Colonic mucosa (tissue), 4 donors: ENCODE measurements around the gene MAN1A2. TPM values are rescaled to one million over a fixed set of nuclear protein-coding genes. Genes with fewer than 3 reads are reported as not detected.

ENCODE experiments used
- DNase-seq: peaks from one replicate; pipeline ENCODE4 v3.0.0-alpha.2; 2020
- H3K27ac ChIP-seq: fragments of 200-600 bp; one replicate; pipeline ENCODE4 v1.8.0; 2021
- H3K27me3 ChIP-seq: fragments of 200-600 bp; one replicate; pipeline ENCODE4 v1.8.0; 2021
- H3K36me3 ChIP-seq: fragments of 200-600 bp; one replicate; pipeline ENCODE4 v1.8.0; 2021
- H3K4me1 ChIP-seq: fragments of 200-600 bp; one replicate; pipeline ENCODE4 v1.8.0; 2021; ENCODE audit warnings: mild to moderate bottlenecking
- H3K4me3 ChIP-seq: fragments of 200-600 bp; one replicate; pipeline ENCODE4 v1.8.0; 2021
- H3K9ac ChIP-seq, 2 donors: one replicate each; pipeline ENCODE4 v1.7.0; 2013; ENCODE audit warnings: control low read depth in 2 of 2, low read depth in 2 of 2, low read length in 2 of 2
- H3K9me3 ChIP-seq: fragments of 200-600 bp; one replicate; pipeline ENCODE4 v1.8.0; 2021
- intact Hi-C: fragments of 100-400 bp; cut with DNase I; formaldehyde crosslinking; loops from one replicate; pipeline ENCODE4 v1.14.1; 2022
- total RNA-seq, 2 donors: library from RNA; stranded (reverse); fragmentation: NEBNext Ultra II Directional in 1 of 2; extraction: Animal tissue kit (Norgen Biotek cat#: 25700) in 1 of 2; gene quantifications; one replicate each; pipeline ENCODE4 v1.2.1, GENCODE V29; 2021
- TF ChIP-seq, protein P1 (sequence below): fragments of 200-600 bp; IDR thresholded peaks from one replicate; pipeline ENCODE4 v1.8.0; 2022; ENCODE audit warnings: antibody characterized with exemption, mild to moderate bottlenecking
- donor health status: healthy.
- donor health status: DM: no; HTN: no; CAD: no.
- donor health status: DM: no; HTN: no; CAD: no.

The MAN1A2 gene
- total RNA-seq, 2 donors from 2014 or later = 27.9 to 35.7 TPM

GRCh38 chr1:117359561-117360289 lies 7.5 kb upstream of the MAN1A2 start:
- H3K27me3 ChIP-seq = no peaks in the 10 kb centered on the region
- intact Hi-C loops = no loop called here
- H3K9ac ChIP-seq = no peak overlapping the region
- H3K36me3 ChIP-seq = no peaks in the 10 kb centered on the region
- no peaks in the 10 kb centered on the region for H3K9me3 ChIP-seq
- H3K27ac ChIP-seq = no peak overlapping the region
- DNase-seq = no peak
- no peak overlapping the region for H3K4me3 ChIP-seq
- TF ChIP-seq, protein P1, sequence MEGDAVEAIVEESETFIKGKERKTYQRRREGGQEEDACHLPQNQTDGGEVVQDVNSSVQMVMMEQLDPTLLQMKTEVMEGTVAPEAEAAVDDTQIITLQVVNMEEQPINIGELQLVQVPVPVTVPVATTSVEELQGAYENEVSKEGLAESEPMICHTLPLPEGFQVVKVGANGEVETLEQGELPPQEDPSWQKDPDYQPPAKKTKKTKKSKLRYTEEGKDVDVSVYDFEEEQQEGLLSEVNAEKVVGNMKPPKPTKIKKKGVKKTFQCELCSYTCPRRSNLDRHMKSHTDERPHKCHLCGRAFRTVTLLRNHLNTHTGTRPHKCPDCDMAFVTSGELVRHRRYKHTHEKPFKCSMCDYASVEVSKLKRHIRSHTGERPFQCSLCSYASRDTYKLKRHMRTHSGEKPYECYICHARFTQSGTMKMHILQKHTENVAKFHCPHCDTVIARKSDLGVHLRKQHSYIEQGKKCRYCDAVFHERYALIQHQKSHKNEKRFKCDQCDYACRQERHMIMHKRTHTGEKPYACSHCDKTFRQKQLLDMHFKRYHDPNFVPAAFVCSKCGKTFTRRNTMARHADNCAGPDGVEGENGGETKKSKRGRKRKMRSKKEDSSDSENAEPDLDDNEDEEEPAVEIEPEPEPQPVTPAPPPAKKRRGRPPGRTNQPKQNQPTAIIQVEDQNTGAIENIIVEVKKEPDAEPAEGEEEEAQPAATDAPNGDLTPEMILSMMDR = no peak
- H3K4me1 ChIP-seq = peaks cover 3% of the 10 kb centered on the region

DNA sequence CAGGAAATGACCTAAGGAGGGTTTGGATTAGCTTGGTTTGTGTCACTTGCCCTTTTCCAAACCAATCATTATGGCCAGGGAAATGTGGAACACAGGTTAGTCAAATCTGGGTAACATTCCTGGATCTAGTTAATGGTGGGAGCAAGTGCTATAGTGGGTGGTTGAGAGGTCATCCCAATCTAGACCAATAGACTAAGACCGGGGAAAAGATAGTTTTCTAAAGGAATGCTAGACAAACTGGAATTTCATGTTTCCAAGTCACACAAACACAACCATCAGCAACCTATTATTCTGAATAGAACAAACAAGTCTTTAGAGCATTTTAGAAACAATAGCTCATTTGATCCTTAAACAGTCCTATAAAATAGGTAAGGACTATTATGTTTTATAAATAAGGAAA lies 4.3 kb upstream of the MAN1A2 start:
- TF ChIP-seq, protein P1 = no peak
- Histone ChIP-seq H3K9me3 (no peaks in the 10 kb centered on the region), H3K4me3 (no peak overlapping the region), H3K27me3 (no peaks in the 10 kb centered on the region), H3K36me3 (no peaks in the 10 kb centered on the region), H3K4me1 (peaks cover 3% of the 10 kb centered on the region), H3K27ac (no peak overlapping the region), H3K9ac (no peak overlapping the region)
- intact Hi-C loops = no loop called here
- no peak for DNase-seq

- Histone ChIP-seq H3K9me3 (no peaks in the 10 kb centered on the region), H3K9ac (no peak overlapping the region), H3K36me3 (no peaks in the 10 kb centered on the region), H3K4me3 (no peak overlapping the region), H3K27me3 (no peaks in the 10 kb centered on the region), H3K27ac (no peak overlapping the region), H3K4me1 (peaks cover 3% of the 10 kb centered on the region)
- TF ChIP-seq, protein P1 = no peak
- DNase-seq = no peak
- intact Hi-C loops = no loop called here
Measured at GRCh38 chr1:117363571-117364048, 3.6 kb upstream of the MAN1A2 start.

DNA sequence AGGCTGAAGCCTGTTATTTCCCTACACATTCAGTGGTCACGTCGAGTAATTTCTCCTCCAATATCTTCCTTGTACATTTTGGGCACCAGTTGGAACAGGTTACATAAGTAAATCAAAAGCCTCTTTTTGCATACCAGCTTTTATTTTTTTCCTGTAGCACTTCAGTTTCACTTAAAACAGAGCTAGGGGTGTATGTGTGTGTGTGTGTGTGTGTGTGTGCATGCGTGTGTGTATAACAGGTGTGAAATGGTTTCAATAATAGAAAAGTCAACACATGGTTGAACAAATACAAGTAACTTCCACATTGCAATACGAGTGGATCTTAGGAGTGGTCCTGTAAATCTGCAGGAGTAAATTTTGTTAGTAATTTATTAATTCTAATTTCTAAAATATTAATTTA lies 3.0 kb upstream of the MAN1A2 start:
- H3K4me1 ChIP-seq = peaks cover 3% of the 10 kb centered on the region
- no peaks in the 10 kb centered on the region for H3K9me3 ChIP-seq
- intact Hi-C loops = no loop called here
- no peak overlapping the region for H3K4me3 ChIP-seq
- H3K9ac ChIP-seq = no peak overlapping the region
- TF ChIP-seq, protein P1 = no peak
- DNase-seq = no peak
- H3K27ac ChIP-seq = no peak overlapping the region
- H3K27me3 ChIP-seq = no peaks in the 10 kb centered on the region
- H3K36me3 ChIP-seq = no peaks in the 10 kb centered on the region

- H3K4me3 ChIP-seq = peak overlapping the region; percentile 92
- H3K36me3 ChIP-seq = no peaks in the 10 kb centered on the region
- peaks cover 3% of the 10 kb centered on the region for H3K4me1 ChIP-seq
- no peaks in the 10 kb centered on the region for H3K9me3 ChIP-seq
- intact Hi-C loops = no loop called here
- H3K9ac ChIP-seq = peak overlapping the region in 1 of 2 donors; percentile 94
- no peak for DNase-seq
- TF ChIP-seq, protein P1 = no peak
- H3K27me3 ChIP-seq = no peaks in the 10 kb centered on the region
- H3K27ac ChIP-seq = peak overlapping the region; percentile 100
Measured at GRCh38 chr1:117365350-117366176, 1.7 kb upstream of the MAN1A2 start.
